PC-9 (cell line): ENCODE measurements around the gene HNRNPLL. TPM values are rescaled to one million over a fixed set of nuclear protein-coding genes. Genes with fewer than 3 reads are reported as not detected.
"Not testable (repeated sequence)": the region's sequence is repeated elsewhere in the genome, so short reads cannot be mapped to it uniquely, and the experiment has no call there.

ENCODE experiments used
- BruUV-seq: library from RNA; stranded (reverse); fragments of 400-500 nt; replicated peaks from 2 replicates; lab custom pipeline; 2021; lab: Mats Ljungman, UMichigan
- CTCF ChIA-PET: fragments of 300-600 bp; sonication (Branson Sonifier 250); formaldehyde crosslinking; loops from one replicate; lab custom pipeline; 2022; ENCODE audit warnings: antibody characterized with exemption; lab: Charles Lee
- POLR2A ChIA-PET: fragments of 300-600 bp; sonication (Branson Sonifier 250); formaldehyde crosslinking; loops from one replicate; lab custom pipeline; 2022; ENCODE audit warnings: antibody characterized with exemption; ENCODE audit not compliant: unreplicated experiment; lab: Charles Lee
- DNase-seq, 2 experiments: peaks; one replicate each; pipeline versions ENCODE4 v3.0.0 to v3.0.0-alpha.2; 2015 to 2022; ENCODE audit warnings: mixed read lengths in 1 of 2
- H2AFZ ChIP-seq: fragments of 200-600 bp; sonication (generic); 2 replicates; pipeline ENCODE4 v1.8.1; 2017; ENCODE audit warnings: antibody characterized with exemption
- H3F3A ChIP-seq: fragments of 200-600 bp; sonication (generic); 2 replicates; pipeline ENCODE4 v1.8.1; 2017; ENCODE audit warnings: antibody characterized with exemption, mild to moderate bottlenecking, low read depth; ENCODE audit not compliant: insufficient read depth
- H3K27ac ChIP-seq: fragments of 200-600 bp; sonication (generic); 2 replicates; pipeline ENCODE4 v1.6.1; 2016; ENCODE audit warnings: mixed run types
- H3K27me3 ChIP-seq: fragments of 200-600 bp; sonication (generic); 2 replicates; pipeline ENCODE4 v1.6.1; 2016; ENCODE audit warnings: low read depth, mixed run types; ENCODE audit not compliant: insufficient read depth
- H3K36me3 ChIP-seq: fragments of 200-600 bp; sonication (generic); 2 replicates; pipeline ENCODE4 v1.6.1; 2016; ENCODE audit warnings: low read depth, mixed run types
- H3K4me1 ChIP-seq: fragments of 200-600 bp; sonication (generic); replicated peaks from 2 replicates; pipeline ENCODE4 v1.6.1; 2016; ENCODE audit warnings: mixed run types; ENCODE audit not compliant: insufficient read depth
- H3K4me2 ChIP-seq: fragments of 200-600 bp; sonication (generic); 2 replicates; pipeline ENCODE4 v1.6.1; 2017; ENCODE audit warnings: mixed run types
- H3K4me3 ChIP-seq: fragments of 200-600 bp; sonication (generic); 2 replicates; pipeline ENCODE4 v1.6.1; 2016; ENCODE audit warnings: mixed run types
- H3K79me2 ChIP-seq: fragments of 200-600 bp; sonication (generic); 2 replicates; pipeline ENCODE4 v1.6.1; 2017; ENCODE audit warnings: low read depth, mixed run types
- H3K9me2 ChIP-seq: fragments of 200-600 bp; sonication (generic); 2 replicates; pipeline ENCODE4 v1.8.1; 2017; ENCODE audit warnings: mild to moderate bottlenecking; ENCODE audit not compliant: insufficient read depth
- H3K9me3 ChIP-seq: fragments of 200-600 bp; sonication (generic); 2 replicates; pipeline ENCODE4 v1.8.1; 2016; ENCODE audit warnings: low read depth; ENCODE audit not compliant: insufficient read depth
- H4K20me1 ChIP-seq: fragments of 200-600 bp; sonication (generic); 2 replicates; pipeline ENCODE4 v1.8.1; 2017; ENCODE audit not compliant: insufficient read depth
- EZH2 ChIP-seq: fragments of 200-600 bp; sonication (generic); IDR thresholded peaks from 2 replicates; pipeline ENCODE4 v1.8.0; 2017; ENCODE audit warnings: antibody characterized with exemption, low read depth
- intact Hi-C: fragments of 100-400 bp; cut with micrococcal nuclease; formaldehyde crosslinking; loops from one replicate; pipeline ENCODE4 v1.10.0; 2022; ENCODE audit not compliant: unreplicated experiment
- total RNA-seq: library from RNA; stranded (reverse); gene quantifications from 2 replicates; pipeline ENCODE4 v1.2.3, GENCODE V29; 2021
- TF ChIP-seq, protein P1 (sequence below): fragments of 200-600 bp; sonication (generic); conservative IDR thresholded peaks from 2 replicates; pipeline ENCODE4 v1.6.1; 2017; ENCODE audit warnings: mixed run types, antibody characterized with exemption, mild to moderate bottlenecking, moderate library complexity

HNRNPLL gene
- total RNA-seq, 1 experiment from 2014 or later = 38.1 TPM

DNA sequence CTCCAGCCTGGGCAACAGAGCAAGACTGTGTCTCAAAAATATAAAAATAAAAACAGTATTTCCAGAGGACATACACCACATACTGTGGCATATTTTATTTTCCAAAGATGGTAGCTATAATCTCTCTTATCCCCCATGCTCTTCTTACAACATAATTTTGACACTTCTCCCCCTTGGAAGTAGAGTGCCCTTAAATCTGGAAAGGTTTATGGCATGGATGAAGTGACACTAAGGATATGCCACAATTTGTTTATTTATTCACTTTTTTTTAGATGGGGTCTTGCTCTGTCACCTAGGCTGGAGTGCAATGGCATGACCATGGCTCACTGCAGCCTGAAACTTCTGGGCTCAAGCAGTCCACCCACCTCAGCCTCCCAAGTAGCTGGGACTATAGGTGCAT, 56.7 kb downstream of the HNRNPLL start:
- ChIA-PET CTCF (no interaction called here), POLR2A (no interaction called here)
- peaks cover 4% of the 10 kb centered on the region; the same call in 1 of the 2 replicates for H3F3A ChIP-seq
- H3K4me3 ChIP-seq = no peak overlapping the region
- TF ChIP-seq, protein P1, sequence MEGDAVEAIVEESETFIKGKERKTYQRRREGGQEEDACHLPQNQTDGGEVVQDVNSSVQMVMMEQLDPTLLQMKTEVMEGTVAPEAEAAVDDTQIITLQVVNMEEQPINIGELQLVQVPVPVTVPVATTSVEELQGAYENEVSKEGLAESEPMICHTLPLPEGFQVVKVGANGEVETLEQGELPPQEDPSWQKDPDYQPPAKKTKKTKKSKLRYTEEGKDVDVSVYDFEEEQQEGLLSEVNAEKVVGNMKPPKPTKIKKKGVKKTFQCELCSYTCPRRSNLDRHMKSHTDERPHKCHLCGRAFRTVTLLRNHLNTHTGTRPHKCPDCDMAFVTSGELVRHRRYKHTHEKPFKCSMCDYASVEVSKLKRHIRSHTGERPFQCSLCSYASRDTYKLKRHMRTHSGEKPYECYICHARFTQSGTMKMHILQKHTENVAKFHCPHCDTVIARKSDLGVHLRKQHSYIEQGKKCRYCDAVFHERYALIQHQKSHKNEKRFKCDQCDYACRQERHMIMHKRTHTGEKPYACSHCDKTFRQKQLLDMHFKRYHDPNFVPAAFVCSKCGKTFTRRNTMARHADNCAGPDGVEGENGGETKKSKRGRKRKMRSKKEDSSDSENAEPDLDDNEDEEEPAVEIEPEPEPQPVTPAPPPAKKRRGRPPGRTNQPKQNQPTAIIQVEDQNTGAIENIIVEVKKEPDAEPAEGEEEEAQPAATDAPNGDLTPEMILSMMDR = no peak
- TF ChIP-seq EZH2 = no peak
- H3K79me2 ChIP-seq = no peaks in the 10 kb centered on the region
- H3K36me3 ChIP-seq = no peaks in the 10 kb centered on the region
- DNase-seq = no peak
- no peaks in the 10 kb centered on the region for H4K20me1 ChIP-seq
- H2AFZ ChIP-seq = no peak overlapping the region
- no peak overlapping the region for H3K4me2 ChIP-seq
- H3K27ac ChIP-seq = no peak overlapping the region
- no peaks in the 10 kb centered on the region for H3K9me3 ChIP-seq
- BruUV-seq = no TSS peak
- H3K27me3 ChIP-seq = no peaks in the 10 kb centered on the region
- H3K9me2 ChIP-seq = no peaks in the 10 kb centered on the region
- 0 out of 2 replicates have a peak, but pooled peaks cover 7% of the 10 kb centered on the region for H3K4me1 ChIP-seq
- intact Hi-C loops = no loop called here

DNA sequence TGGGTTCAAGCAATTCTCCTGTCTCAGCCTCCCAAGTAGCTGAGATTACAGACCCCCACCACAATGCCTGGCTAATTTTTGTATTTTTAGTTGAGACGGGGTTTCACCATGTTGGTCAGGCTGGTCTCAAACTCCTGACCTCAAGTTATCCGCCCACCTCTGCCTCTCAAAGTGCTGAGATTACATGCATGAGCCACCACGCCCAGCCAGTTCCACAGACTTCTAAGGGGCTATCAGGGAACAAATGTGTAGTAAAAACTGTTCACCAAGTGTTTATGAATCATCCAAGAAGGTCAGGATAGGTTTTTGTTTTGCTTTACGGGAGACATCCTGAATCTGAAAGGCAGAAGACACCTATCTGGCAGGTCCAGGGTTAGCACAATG, 60.5 kb downstream of the HNRNPLL start:
- H3F3A ChIP-seq, DNase-seq, H3K9me2 ChIP-seq, H3K27ac ChIP-seq, H3K4me3 ChIP-seq, CTCF ChIA-PET, H4K20me1 ChIP-seq, BruUV-seq, H3K36me3 ChIP-seq, H3K27me3 ChIP-seq, H2AFZ ChIP-seq, H3K4me2 ChIP-seq, intact Hi-C loops, H3K79me2 ChIP-seq, H3K4me1 ChIP-seq, H3K9me3 ChIP-seq: not testable (repeated sequence)
- POLR2A ChIA-PET = interaction anchor here (0.6 kb wide), 1 partner anchor 368 kb away, joined by 4 read pairs; no protein-coding TSS in a partner anchor

DNA sequence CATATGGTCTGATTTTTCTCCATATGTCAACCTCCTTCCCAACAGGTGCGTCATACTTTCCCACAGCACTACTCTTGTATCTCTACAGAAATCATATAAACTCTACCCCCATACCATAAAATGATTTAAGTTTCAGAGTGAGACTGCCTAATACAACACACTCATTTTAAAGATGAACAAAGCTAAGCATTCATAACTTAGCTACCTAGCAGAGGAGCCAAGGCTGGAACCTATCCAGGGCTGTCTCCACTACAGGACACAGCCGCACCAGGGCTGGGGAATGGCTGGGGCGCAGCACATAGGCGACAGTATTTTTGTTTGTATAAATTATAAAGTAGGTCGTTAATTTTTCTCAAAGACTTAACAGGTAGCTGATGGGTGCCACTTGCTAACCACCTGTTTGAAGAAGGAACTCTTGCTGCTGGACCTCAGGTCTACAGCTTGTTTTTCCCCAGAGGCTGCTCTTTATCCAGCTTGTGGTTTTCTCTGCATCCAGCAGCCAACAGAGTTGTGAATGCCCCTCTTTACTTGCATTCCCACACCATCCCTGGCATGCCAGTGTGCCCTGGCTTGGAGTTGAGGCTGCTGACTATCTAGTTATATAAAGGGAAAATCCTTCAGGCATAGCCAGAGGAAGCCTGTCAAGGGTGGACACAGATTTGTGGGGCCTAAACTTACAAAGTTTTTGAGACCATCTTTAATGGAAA, 62.0 kb downstream of the HNRNPLL start:
- H4K20me1 ChIP-seq = no peaks in the 10 kb centered on the region
- H3K4me2 ChIP-seq = no peak overlapping the region
- no peaks in the 10 kb centered on the region for H3K9me2 ChIP-seq
- intact Hi-C loops = no loop called here
- H3K36me3 ChIP-seq = no peaks in the 10 kb centered on the region
- DNase-seq = no peak
- H3F3A ChIP-seq = peaks cover 4% of the 10 kb centered on the region; the same call in 1 of the 2 replicates
- no peak for TF ChIP-seq EZH2
- TF ChIP-seq, protein P1 = no peak
- H3K79me2 ChIP-seq = no peaks in the 10 kb centered on the region
- ChIA-PET POLR2A (interaction anchor here (0.6 kb wide), 1 partner anchor 211 kb away, joined by 9 read pairs; the partner anchor contains the start of gene SRSF7), CTCF (no interaction called here)
- no peak overlapping the region for H2AFZ ChIP-seq
- 0 out of 2 replicates have a peak, but pooled peaks cover 7% of the 10 kb centered on the region for H3K4me1 ChIP-seq
- no TSS peak for BruUV-seq
- no peak overlapping the region for H3K27ac ChIP-seq
- no peak overlapping the region for H3K4me3 ChIP-seq
- no peaks in the 10 kb centered on the region for H3K9me3 ChIP-seq
- H3K27me3 ChIP-seq = no peaks in the 10 kb centered on the region
